ENCODE data around the gene IGFL4.

Gene IGFL4

GRCh38 chr19:46020819-46021125 lies 20.0 kb downstream of the IGFL4 start:
- no peak overlapping the region for H3K4me2 ChIP-seq (ENCODE audit: low read length)
- TF ChIP-seq, protein P1, sequence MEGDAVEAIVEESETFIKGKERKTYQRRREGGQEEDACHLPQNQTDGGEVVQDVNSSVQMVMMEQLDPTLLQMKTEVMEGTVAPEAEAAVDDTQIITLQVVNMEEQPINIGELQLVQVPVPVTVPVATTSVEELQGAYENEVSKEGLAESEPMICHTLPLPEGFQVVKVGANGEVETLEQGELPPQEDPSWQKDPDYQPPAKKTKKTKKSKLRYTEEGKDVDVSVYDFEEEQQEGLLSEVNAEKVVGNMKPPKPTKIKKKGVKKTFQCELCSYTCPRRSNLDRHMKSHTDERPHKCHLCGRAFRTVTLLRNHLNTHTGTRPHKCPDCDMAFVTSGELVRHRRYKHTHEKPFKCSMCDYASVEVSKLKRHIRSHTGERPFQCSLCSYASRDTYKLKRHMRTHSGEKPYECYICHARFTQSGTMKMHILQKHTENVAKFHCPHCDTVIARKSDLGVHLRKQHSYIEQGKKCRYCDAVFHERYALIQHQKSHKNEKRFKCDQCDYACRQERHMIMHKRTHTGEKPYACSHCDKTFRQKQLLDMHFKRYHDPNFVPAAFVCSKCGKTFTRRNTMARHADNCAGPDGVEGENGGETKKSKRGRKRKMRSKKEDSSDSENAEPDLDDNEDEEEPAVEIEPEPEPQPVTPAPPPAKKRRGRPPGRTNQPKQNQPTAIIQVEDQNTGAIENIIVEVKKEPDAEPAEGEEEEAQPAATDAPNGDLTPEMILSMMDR (IDR thresholded peaks at IDR 0.05; ENCODE audit: low read length), result no peak
- TF ChIP-seq EZH2 (IDR thresholded peaks at IDR 0.05; ENCODE audit: borderline replicate concordance, low read length), result no peak
- no peaks in the 10 kb centered on the region for H3K79me2 ChIP-seq (ENCODE audit: insufficient read depth, low read length)
- H3K9me2 ChIP-seq (ENCODE audit: low read depth, low read length), result no peaks in the 10 kb centered on the region
- H2AFZ ChIP-seq (ENCODE audit: low read length), result no peak overlapping the region
- H3F3A ChIP-seq (ENCODE audit: insufficient read depth, low read length), result no peaks in the 10 kb centered on the region
- peaks cover 8% of the 10 kb centered on the region; the same call in 1 of the 2 replicates for H3K36me3 ChIP-seq (ENCODE audit: insufficient read depth, low read length)
- no peak overlapping the region for H3K27ac ChIP-seq (ENCODE audit: low read depth, low read length, poor library complexity, severe bottlenecking)
- H4K20me1 ChIP-seq (ENCODE audit: insufficient read depth, low read length), result no peaks in the 10 kb centered on the region
- H3K4me1 ChIP-seq (ENCODE audit: insufficient read depth, low read length, severe bottlenecking), result peaks cover 6% of the 10 kb centered on the region
- no peak overlapping the region for H3K9ac ChIP-seq (ENCODE audit: low read length)
- no peaks in the 10 kb centered on the region for H3K27me3 ChIP-seq (ENCODE audit: insufficient read depth, low read length)
- H3K4me3 ChIP-seq (ENCODE audit: low read depth, low read length, poor library complexity, severe bottlenecking), result no peak overlapping the region
- H3K9me3 ChIP-seq (ENCODE audit: low read length), result no peaks in the 10 kb centered on the region

GRCh38 chr19:46019270-46019669 lies 21.5 kb downstream of the IGFL4 start:
- H3K4me2 ChIP-seq (ENCODE audit: low read length), result no peak overlapping the region
- H4K20me1 ChIP-seq (ENCODE audit: insufficient read depth, low read length), result no peaks in the 10 kb centered on the region
- no peak overlapping the region for H3K27ac ChIP-seq (ENCODE audit: low read depth, low read length, poor library complexity, severe bottlenecking)
- TF ChIP-seq EZH2 (IDR thresholded peaks at IDR 0.05; ENCODE audit: borderline replicate concordance, low read length), result no peak
- TF ChIP-seq, protein P1 (IDR thresholded peaks at IDR 0.05; ENCODE audit: low read length), result no peak
- no peaks in the 10 kb centered on the region for H3K79me2 ChIP-seq (ENCODE audit: insufficient read depth, low read length)
- H3K4me1 ChIP-seq (ENCODE audit: insufficient read depth, low read length, severe bottlenecking), result peaks cover 6% of the 10 kb centered on the region
- H3K36me3 ChIP-seq (ENCODE audit: insufficient read depth, low read length), result peaks cover 8% of the 10 kb centered on the region; the same call in 1 of the 2 replicates
- no peak overlapping the region for H3K9ac ChIP-seq (ENCODE audit: low read length)
- no peak overlapping the region for H3K4me3 ChIP-seq (ENCODE audit: low read depth, low read length, poor library complexity, severe bottlenecking)
- H3K9me2 ChIP-seq (ENCODE audit: low read depth, low read length), result no peaks in the 10 kb centered on the region
- H3K9me3 ChIP-seq (ENCODE audit: low read length), result no peaks in the 10 kb centered on the region
- H3K27me3 ChIP-seq (ENCODE audit: insufficient read depth, low read length), result no peaks in the 10 kb centered on the region
- H2AFZ ChIP-seq (ENCODE audit: low read length), result no peak overlapping the region
- 0 out of 2 replicates have a peak, but pooled peaks cover 3% of the 10 kb centered on the region for H3F3A ChIP-seq (ENCODE audit: insufficient read depth, low read length)

DNA sequence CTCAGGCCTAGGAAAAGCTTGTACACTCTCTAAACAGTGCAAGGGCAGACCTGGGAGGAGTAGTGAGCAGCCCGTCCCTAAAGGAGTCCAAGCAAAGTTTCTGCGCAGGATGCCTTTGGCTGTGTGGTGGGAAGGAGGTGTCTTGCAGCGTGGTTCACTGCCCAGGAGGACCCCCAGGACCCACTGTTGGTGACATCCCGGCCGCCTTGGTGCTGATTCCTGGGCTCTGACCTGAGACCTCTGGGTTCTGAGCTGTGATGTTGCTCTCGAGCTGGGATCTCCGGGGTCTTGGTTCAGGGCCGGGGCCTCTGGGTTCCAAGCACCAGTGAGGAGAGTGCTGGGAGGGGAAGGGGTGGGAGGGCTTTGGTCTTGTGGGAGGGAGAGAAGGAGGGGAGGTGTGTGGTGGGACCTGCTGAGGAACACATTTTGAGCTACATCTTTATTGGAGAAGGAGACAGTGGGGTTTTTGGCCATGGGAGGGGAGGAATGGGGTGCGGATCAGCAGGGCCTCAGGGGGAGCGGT lies 22.0 kb downstream of the IGFL4 start:
- Histone ChIP-seq H3F3A (ENCODE audit: insufficient read depth, low read length) (0 out of 2 replicates have a peak, but pooled peaks cover 4% of the 10 kb centered on the region), H3K4me1 (ENCODE audit: insufficient read depth, low read length, severe bottlenecking) (peaks cover 6% of the 10 kb centered on the region), H3K27ac (ENCODE audit: low read depth, low read length, poor library complexity, severe bottlenecking) (no peak overlapping the region), H3K79me2 (ENCODE audit: insufficient read depth, low read length) (no peaks in the 10 kb centered on the region), H3K36me3 (ENCODE audit: insufficient read depth, low read length) (peaks cover 8% of the 10 kb centered on the region; the same call in 1 of the 2 replicates), H2AFZ (ENCODE audit: low read length) (no peak overlapping the region), H3K27me3 (ENCODE audit: insufficient read depth, low read length) (no peaks in the 10 kb centered on the region), H3K9me2 (ENCODE audit: low read depth, low read length) (no peaks in the 10 kb centered on the region), H4K20me1 (ENCODE audit: insufficient read depth, low read length) (no peaks in the 10 kb centered on the region), H3K9me3 (ENCODE audit: low read length) (no peaks in the 10 kb centered on the region), H3K4me3 (ENCODE audit: low read depth, low read length, poor library complexity, severe bottlenecking) (no peak overlapping the region), H3K9ac (ENCODE audit: low read length) (no peak overlapping the region), H3K4me2 (ENCODE audit: low read length) (no peak overlapping the region)
- TF ChIP-seq EZH2 (IDR thresholded peaks at IDR 0.05; ENCODE audit: borderline replicate concordance, low read length), result no peak

All from OCI-LY1 (cell line).